ENCODE data around the gene DLEC1.
A peak's percentile ranks its signal among the peaks of the same experiment; 100 is the strongest.

The DLEC1 gene

GRCh38 chr3:38001456-38002081 lies 37.4 kb upstream of the DLEC1 start:
- no peak for DNase-seq

GRCh38 chr3:38002291-38002876 lies 36.6 kb upstream of the DLEC1 start:
- no peak for DNase-seq

- DNase-seq = no peak
These were observed 36.1 kb upstream of the DLEC1 start for GRCh38 chr3:38002940-38003339.

- peak in 5 of 6 experiments; percentile 42 to 62 (median 52) for DNase-seq
These were observed 35.6 kb upstream of the DLEC1 start for GRCh38 chr3:38003371-38003816.

GRCh38 chr3:38003817-38004414 lies 35.1 kb upstream of the DLEC1 start:
- no peak for DNase-seq

GRCh38 chr3:38004415-38005075 lies 34.5 kb upstream of the DLEC1 start:
- peak in 3 of 6 experiments; percentile 21 to 38 (median 33) for DNase-seq

- DNase-seq = no peak
These were observed 33.7 kb upstream of the DLEC1 start for GRCh38 chr3:38005076-38006020.

- no peak for DNase-seq
These were observed 33.0 kb upstream of the DLEC1 start for GRCh38 chr3:38006031-38006430.

GRCh38 chr3:38006445-38006995 lies 32.5 kb upstream of the DLEC1 start:
- no peak for DNase-seq

- no peak for DNase-seq
These were observed 31.3 kb upstream of the DLEC1 start for GRCh38 chr3:38007754-38008090.

- DNase-seq = no peak
These were observed 30.8 kb upstream of the DLEC1 start for GRCh38 chr3:38008191-38008701.

- no peak for DNase-seq
These were observed 29.9 kb upstream of the DLEC1 start for GRCh38 chr3:38008971-38009580.

- DNase-seq = no peak
These were observed 29.0 kb upstream of the DLEC1 start for GRCh38 chr3:38009807-38010591.

GRCh38 chr3:38011111-38011510 lies 27.9 kb upstream of the DLEC1 start:
- no peak for DNase-seq

- DNase-seq = no peak
These were observed 23.5 kb upstream of the DLEC1 start for GRCh38 chr3:38015485-38015884.

- no peak for DNase-seq
These were observed 23.0 kb upstream of the DLEC1 start for GRCh38 chr3:38015984-38016383.

- no peak for DNase-seq
These were observed 22.6 kb upstream of the DLEC1 start for GRCh38 chr3:38016410-38016809.

- DNase-seq = no peak
These were observed 22.1 kb upstream of the DLEC1 start for GRCh38 chr3:38016847-38017444.

- DNase-seq = no peak
These were observed 21.3 kb upstream of the DLEC1 start for GRCh38 chr3:38017445-38018295.

Data from stimulated activated naive CD4-positive, alpha-beta T cell (primary cell).